ENCODE measurements around the gene PDXDC1.
"Not testable (repeated sequence)": the region's sequence is repeated elsewhere in the genome, so short reads cannot be mapped to it uniquely, and the experiment has no call there.

The PDXDC1 gene

DNA sequence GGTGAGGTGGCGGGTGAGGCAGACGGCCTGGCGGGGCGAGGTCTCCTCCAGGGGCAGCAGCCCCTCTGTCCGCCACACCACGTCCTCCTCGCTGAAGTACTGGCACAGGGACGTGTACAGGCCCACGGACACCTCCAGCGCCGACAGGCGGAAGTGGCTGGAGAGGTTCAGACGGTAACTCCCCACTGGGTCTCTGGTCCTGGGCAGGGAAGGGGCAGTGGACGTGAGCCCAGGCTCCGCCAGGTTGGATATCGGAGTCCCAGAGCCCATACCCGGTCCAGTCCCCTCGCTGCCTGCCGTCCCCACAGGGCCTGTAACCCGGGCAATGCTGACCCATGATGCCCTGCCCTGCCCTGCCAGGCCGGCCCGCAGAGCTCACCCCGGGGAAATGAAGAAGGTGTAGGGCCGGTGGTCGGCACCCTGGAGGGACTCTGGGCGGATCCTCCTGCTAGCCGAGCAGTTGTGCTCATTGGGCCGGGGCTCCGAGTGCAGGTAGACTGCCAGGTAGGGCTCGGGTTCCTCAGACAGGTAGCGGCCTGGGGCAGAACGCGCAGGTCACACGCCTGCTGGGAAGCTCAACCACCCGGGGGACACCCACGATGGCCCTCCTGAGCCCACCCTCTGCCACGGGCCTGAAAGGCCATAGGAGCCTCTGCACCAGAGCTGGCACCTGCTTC, 155.6 kb downstream of the PDXDC1 start:
- DNase-seq: not testable (repeated sequence)

DNA sequence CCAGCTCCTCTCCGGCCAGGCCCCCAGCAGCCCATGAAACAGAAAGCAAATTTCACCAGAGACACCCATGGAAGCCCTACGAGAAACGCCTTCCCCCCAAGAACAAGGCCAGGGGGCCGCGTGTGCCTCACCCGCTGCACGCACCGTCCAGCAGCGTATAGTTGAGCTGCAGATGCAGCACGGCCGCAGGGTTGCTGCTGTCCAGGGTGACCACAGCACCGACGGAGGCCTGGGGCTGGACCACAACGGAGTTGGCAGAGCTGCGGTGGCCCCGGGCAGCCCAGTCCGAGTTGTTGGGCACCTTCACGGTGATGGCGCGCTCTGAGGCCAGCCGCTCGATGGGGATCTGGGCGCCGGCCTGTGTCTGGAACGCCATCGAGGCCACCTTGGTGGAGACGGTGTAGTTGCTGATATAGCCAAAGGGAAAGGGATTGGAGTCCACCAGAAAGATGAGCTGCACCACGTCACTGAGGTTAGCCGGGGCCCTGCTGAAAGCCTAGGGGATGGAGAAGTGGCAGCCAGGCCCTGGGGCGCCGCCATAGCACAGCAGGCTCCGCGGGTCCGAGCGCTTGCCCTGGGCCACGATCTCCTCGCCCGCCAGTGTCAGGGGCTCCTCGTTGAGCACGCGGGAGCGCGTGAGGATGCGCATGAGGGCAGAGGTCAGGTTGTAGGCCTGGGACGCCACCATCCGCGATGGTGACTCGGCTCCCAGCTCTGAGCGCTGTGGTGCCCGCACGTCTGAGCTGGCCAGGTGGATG, 156.3 kb downstream of the PDXDC1 start:
- not testable (repeated sequence) for DNase-seq

DNA sequence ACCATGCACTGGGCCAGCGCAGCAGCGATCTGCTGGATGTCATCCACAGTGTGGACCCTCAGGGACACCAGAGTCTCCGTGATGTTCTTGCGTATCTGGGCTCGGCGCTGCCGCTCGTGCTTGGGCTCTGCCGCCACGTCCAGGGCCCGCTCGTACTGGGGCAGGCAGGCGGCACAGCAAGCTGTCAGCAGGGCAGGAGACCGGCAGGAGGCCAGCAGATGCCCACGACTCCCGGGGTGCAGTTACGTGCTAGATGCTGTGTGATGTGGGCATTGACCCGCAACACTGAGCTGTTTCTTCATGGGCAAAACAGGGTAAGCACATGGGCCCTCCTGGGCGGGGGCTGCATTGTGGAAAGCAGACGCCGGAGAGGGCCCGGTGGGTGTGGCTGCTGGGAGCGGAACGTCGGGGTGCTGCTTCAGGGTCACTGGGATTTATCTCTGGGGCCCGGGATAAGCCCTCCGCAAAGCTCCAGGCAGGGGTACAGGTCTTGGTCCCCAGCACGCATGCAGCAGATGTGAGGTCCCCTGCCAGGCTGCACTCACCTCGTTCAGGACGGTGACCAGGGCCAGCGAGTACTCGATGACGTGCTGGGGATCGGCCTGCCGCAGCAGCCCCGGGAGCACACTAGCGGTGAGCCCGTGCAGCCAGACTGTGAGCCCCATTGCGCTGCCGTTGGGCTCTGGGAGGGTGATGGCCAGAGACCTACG, 158.0 kb downstream of the PDXDC1 start:
- not testable (repeated sequence) for DNase-seq

DNA sequence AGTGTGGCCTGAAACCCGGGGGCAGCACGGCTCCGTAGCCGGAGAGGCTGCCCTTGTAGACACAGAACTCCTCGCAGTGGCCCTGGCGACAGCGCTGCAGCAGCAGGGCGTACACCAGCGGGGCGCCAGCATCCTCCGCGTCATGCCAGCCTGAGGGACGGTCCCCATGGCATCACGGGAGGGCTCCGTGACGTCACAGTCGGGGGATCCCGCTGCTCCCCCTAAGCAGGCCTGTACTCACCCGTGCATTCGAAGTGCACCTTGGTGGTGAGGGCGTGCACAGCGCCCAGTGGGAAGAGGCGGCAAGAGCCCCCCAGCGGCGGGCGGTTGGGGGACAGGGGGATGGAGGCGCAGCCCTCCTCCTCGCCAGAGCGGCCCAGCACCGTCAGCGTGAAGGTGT, 158.7 kb downstream of the PDXDC1 start:
- not testable (repeated sequence) for DNase-seq

DNA sequence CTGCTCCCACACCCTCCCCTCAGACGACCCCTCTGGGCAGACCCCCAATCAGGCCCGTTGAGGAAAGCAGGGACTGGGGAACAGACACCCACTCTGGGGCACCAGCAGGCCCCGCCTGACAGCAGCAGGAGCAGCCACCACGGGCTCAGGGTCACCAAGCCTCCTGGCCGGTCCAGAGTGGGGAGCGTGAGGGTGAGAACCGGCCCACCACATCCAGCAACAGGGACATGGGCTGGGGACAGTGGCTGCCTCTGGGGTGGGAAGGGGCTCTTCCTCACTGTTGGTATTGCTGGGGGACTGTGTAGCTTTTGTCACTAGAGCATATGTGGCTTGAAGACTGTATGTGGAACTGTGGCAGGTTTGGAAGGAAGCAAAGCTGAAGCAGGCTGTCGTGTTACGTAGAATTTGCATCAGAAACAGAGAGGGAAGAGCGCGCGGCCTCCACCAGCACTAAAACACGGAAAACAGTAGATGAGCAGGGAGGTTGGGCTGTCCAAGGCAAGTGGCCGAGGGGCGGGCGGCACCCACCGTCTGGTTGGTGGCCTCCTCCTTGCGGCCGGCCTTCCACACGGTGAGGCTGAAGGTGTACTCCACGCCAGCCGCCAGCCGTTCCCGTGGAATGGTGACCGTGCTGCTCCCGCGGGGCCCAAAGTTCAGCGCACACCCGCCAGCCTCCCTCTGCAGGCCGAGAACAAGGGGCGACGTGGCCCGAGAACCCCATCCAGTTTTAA, 160.1 kb downstream of the PDXDC1 start:
- DNase-seq: not testable (repeated sequence)

DNA sequence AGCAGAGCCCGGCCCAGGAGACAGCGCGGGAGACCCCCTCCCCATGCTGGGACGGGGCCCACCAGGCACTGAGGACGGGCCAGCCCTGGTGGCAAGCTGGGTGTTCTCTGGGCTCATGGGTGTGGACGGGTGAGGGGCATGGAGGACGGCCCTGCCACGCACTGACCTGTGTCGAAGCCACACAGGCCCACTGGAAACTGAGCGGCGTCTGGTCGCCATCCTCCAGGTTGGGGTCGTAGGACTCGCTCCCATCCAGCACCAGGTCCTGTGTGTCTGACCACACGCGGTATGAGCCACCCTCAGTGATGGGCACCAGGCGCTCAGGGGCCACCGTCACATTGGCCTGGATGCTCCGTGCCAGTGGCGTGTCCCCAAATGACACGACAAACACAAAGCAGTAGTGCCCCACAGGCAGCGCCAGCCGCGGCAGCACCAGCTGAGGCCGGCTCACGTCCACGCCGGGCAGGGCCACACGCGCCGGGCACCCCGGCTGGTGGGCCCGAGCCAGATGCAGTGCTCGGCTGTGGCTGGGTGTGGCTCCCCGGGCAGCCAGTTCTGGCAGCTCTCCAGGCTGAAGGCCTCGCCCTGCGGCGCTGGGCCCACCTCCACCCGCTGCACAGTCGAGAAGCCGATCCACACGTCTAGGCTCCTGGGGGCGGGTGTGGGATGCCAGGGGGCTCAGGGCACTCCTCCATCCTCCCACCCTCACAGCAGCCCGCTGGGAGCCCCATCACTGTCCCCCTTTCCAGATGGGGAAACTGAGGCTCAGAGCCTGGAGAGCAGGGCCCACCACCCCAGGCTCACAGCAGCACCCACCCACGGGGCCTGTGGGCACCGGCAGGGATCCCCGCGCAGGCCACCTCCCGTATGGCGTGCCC, 160.9 kb downstream of the PDXDC1 start:
- not testable (repeated sequence) for DNase-seq

DNA sequence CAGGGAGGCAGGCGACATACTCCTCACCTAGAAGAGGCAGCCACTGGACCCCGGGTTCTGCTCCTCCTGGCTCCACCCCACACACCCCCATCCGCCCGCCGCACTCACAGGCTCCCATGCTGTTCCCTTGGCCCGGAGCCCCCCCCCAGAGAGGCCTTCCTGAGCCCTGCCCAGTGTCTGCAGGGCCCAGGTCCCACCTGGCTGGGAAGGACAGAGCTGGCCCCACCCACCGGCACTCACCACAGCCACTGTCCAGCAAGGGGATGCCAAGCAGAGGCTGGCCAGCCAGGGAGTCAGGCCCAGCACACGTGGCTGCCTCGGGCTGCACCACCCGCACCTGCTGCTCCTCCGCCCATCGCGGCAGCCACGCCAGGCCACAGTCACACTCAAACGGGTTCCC, 162.7 kb downstream of the PDXDC1 start:
- not testable (repeated sequence) for DNase-seq

DNA sequence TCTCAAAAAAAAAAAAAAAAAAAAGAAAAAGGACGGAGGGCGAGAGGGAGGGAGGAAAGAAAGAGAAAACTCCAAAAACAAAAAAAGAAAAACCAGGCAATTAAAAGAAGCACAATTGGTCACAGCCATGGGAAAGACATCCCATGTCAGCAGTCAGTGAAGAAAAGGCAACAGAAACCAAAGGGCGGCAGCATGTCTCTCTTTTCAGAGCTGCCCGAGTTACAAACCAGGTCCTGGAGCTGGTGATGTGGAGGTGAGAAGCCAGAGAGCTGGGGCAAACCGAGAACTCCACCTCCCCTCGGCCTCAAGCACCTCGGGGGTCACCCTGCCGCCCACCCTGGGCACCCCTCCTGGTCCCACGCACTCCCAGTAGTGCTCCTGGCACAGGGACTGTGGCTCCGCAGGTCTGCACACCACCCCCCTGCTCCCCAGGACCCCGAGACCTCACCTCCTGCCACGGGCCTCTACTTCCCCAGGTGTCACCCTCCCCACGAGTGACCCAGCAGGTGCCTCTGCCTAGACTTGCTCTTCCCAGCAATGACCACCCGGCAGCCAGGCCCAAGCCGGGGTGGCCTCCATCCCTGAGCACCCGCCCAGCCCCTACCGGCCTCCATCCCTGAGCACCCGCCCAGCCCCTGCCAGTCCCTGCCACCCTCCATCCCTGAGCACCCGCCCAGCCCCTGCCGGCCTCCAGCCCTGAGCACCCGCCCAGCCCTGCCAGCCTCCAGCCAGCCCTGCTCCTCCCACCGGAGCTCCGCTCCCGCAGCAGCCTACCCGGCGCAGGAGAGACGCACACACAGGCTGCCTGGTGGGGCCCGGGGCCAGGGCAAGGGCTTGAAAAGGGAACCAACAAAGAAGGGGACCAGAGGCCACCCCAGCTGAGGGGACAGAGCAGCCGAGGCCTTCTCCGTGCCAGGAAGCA, 165.9 kb downstream of the PDXDC1 start:
- DNase-seq: peak in 15 of 56 donors; percentile 7 to 58 (median 24)

DNA sequence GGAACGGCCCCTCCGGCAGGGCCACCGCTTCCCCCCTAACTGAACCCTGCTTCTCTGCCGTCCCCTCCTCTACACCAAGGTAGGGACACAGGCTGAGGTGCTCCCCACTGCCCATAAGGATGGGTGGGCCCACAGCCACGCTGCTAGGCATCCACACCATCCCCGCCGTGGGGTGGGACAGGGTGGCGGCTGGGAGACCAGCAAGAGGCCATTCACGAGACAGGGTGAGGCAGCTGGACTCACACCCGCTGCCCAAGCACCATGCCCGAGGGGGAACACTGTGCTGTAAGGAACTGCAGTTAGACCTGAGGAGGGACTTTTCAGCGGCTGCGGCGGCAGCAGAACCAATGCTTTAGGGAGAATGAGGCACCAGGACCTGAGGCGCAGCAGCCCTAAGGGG, 166.8 kb downstream of the PDXDC1 start:
- DNase-seq: no peak

DNA sequence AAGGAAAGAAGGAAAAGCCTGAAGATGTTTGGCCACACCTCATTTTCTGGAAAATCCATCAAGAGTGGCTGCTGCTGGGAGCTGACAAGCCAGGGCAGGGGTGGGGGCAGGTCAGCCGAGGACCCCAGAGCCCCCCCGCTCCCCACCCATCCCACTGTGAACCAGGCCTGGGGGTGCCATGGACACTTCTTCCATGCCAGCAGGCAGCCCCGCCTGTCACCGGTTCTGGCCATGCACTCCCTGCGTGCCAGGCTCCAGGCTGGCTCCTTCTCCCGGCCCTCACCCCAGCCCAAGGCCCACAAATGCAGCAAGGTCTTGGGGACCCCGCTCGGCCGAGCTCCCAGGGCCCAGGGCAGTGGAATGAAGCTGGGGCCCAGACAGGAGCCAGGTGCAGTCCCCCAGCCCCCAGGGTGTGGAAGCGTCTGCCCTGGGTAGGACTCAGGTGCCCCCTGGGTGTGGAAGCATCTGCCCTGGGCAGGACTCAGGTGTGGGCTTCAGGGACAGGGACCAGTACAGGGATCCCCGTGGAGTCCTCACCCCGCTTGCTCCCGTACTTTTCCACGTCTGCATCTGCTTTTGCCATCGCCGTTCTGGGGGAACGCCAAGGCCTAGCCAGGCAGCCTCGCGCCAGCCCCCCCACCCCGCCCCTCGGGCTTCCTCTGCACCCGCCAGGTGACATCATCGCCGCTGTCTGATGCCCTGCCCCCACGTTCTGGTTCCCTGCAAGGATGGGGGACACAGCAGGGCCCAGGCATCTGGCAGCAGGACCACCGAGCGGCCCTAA, 167.5 kb downstream of the PDXDC1 start:
- DNase-seq: not testable (repeated sequence)

DNA sequence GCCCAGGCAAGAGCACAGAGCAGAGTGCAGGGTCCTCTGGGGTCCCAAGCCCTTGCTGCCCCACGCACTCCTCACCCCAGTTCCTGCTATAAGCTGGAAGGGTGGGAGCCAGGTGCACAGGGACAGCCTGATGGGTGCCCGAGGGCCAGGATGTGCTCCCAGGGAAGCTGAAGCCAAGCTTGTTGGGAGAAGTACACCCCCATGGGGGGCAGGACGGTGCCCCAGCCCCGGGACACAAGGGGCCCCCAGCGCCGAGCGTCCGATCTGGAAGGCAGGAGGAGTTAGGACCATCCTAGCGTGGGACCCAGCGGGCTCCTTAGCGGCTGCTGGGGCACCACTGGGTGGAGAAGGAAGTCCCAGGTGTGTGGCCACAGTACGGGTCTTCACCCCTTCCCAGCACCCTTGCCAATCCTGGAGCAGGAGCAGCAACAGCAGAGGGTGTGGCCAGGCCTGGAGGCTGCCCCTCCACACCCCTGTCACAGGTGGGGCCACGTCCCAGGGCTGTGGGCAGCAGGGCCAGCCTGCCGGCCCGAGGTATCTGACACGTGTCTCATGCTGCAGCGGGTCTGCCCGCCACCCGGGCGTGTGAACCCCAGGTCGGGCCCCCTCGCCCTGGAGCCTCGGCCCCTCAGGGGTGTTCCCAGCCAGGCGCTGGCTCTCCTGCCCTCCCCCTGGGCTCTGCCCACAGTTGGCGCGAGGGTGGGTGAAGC, 168.2 kb downstream of the PDXDC1 start:
- DNase-seq: not testable (repeated sequence)

DNA sequence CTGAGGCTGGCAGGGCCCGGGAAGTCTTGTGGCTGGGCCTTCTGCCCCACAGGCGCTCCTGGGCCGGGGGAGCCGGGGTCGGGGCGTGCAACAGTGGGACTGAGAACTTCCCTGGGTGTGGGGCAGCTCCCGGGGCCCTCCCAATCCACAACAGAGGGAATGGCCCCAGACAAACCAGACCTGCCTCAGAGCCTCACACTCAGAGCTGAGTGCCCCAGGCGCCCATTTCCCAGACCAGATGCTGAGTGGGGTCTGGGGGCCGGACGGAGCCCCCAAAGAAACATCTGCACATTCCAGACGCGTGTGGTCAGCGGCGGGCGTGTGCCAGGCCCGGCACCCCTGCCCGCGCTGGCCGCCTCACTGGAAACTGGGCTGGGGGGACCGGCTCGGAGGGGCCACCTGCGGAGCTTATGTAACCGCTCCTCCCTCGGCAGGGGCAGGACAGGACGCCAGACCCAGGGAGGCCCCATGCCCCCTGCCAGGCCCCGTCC, 168.8 kb downstream of the PDXDC1 start:
- peak in 1 of 56 donors; percentile 22 for DNase-seq

DNA sequence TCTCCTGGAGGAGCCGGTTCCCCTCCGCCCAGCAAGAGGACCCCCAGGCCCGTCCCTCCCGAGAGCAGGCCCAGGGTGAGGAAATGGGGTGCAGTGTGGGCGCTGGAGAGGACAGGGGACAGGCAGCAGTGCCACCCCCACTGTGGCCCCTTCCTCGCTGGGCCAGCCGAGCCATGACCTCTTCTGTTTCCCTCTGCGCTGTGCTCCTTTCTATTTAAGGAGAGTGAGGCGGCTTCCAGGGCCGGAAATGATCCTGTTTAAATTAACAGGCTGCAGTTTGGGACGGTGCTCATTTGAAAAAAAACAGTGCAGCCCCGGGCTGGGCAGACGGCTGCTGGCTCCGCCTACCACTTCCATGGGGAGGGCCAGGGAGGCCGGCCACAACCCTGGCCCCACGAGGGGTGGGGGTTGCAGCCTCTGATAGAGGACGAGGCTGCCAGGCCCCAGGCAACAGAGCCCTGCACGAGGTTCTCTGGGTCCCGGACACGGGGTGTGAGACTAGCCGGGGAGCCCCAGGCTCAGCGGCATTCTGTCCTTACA, 169.3 kb downstream of the PDXDC1 start:
- DNase-seq: peak in 2 of 56 donors; percentile 11 to 28

DNA sequence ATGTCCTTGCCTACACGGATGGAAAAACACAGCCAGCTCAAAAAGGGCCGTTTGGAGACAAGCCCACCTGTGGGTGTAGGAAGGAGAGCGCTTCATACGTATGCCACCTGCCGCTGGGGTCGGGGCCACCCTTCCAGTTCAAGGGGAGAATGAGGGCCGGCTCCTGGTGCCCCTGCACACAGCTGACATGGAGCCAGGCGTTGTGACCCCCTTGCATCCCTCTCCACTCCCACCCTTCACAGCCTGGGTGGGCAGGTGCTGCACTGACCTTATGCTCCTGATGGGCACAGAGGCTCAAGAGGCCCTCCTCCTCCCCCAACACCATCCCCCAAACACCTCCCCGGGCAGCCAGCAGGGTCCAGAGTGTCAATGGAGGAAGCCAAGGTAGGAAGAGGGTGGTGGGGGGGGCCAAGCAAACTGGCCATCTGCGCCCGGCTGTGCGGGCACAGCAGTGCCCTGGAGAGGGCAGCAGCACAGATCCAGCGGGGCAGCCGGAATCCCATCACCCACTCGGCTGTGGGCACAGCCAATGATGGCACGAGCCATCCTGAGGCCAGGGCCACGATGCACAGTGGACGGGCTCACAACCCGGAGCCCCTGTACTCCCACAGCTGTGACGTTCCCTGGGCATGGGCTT, 170.1 kb downstream of the PDXDC1 start:
- DNase-seq: peak in 3 of 56 donors; percentile 45 to 79 (median 70)

DNA sequence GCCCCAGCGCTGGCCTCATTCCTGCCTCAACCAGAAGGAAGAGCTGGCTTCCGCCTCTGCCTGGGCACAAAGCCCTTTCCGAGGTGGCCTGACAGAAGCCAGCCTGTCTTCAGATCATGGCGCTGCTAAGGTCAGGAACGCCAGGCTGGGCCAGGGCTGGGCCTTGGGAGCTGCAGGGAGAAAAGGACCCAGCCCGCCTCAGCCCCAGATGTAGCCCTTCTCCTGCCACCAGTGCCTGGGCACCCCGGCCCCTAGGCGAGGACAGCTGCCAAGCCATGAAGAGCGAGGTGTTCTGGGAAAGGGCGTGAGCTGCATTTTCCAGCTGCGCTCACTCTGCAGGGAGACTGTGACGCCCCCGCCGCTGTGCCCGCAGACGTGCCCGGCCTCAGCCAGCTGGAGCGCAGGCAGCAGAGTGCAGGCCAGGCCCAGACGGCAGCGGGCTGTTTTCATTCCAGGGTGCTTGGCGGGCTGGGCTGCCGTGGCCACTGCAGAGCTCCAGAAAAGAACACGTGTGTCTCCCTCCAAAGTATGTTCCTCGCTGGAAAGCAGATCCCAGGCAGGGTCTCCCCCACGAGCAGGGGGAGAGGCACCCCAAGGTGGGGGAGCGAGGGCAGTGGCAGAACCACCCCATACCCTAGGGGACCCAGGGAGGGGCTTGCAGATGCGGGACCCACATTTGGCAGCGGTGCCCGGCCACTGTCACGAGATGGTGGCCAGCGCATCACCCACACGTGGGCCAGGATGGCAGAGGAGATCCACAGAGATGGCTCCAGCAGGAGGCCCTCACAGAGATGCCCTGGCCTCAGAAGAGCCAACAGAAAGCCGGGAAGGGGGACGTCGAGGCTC, 170.8 kb downstream of the PDXDC1 start:
- DNase-seq: peak in 51 of 56 donors; percentile 11 to 87 (median 71)

DNA sequence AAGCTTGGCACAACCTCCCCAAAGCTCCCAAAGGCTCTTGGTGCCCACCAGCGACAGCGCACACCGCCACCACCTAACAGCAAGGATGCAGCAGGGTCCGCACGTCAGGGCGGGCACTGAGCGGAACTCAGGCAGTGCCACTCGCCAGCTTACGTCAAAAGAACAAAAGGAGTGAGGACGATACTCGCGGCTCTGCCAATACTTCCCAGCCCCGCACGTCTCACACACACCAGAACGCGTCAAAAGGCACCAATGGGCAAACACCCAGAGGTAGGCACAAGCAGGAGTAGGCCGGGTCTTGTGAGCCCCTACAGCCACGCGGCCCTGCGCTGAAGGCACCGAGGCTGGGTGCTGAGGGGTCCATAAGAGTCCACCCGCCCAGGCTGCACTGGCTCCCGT, 171.4 kb downstream of the PDXDC1 start:
- peak in 5 of 56 donors; percentile 12 to 56 (median 27) for DNase-seq

Data from nucleus accumbens (tissue), 56 donors.